ENCODE results near the gene BAHCC1.

- TF ChIP-seq CTCF (IDR thresholded peaks at IDR 0.05; ENCODE audit: low read length) (no peak), EZH2 (IDR thresholded peaks at IDR 0.05; ENCODE audit: borderline replicate concordance, low read length) (no peak)
These were observed 7.1 kb upstream of the BAHCC1 start for GRCh38 chr17:81388091-81388611.

All from OCI-LY1 (cell line).